Stimulated activated CD8-positive, alpha-beta memory T cell treated with anti-CD3 and anti-CD28 coated beads, Interleukin-4, amount 100 ng/mL, for 48 hours (primary cell): ENCODE data around the gene VSIR.

Experiments
- DNase-seq: peaks from one replicate; pipeline ENCODE4 v3.0.0-alpha.2; 2020

Gene VSIR

DNA sequence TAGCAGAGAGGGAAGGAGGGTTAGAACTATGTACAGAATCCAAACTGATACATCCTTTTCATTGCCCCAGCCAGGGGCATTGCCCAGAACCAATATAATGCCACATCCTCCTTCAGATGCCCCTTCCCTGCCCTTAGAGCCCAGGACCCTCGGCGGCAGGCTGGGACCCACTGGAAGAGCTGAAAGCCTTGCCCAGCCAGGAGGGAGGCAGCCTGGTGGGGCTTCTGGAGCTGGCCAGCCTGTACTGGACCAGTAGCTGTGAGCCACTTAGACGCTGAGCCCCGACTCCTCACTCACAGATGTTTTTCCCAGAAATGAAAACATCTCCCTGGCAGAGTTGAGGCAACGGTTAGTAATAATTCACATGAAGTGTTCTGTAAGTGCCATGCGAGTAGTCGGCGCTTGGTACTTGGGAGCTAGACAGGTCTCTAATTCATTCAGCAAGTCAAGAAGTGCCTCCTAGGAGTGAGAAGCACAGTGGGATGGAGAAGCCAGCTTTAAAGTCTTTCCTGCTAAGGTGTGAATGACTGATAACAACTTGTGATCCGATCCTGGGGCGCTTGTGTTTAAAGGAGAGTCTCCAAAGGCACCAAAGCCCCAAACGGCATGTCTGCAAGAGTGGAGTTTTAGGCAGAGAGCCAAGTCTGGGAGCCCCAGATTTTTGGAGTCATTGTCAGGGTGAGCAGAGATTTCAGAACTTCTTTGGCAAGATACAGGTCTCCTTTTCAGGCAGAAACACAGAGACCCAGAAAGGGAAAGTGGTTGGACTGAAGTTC is 9.8 kb downstream of the VSIR start:
- no peak for DNase-seq

DNA sequence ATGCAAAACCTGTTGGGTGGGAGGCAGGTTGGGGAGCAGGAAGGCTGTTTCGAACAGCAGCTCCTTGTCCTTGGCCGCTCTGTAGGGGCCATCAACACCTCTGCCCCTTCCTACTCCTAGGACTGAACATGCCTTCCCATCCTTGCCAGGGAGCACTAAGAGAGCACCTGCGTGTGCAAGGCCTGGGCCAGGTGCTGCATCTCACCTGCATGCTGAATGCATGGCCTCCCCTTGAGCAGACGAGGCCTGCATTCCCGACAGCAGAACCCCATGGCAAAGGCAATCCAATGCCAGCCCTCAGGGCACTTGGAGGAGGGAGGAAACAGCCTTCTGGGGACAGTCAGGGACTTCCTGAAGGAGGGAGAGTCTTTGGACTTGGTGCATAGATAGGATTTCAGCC is 11.0 kb downstream of the VSIR start:
- DNase-seq: no peak

DNA sequence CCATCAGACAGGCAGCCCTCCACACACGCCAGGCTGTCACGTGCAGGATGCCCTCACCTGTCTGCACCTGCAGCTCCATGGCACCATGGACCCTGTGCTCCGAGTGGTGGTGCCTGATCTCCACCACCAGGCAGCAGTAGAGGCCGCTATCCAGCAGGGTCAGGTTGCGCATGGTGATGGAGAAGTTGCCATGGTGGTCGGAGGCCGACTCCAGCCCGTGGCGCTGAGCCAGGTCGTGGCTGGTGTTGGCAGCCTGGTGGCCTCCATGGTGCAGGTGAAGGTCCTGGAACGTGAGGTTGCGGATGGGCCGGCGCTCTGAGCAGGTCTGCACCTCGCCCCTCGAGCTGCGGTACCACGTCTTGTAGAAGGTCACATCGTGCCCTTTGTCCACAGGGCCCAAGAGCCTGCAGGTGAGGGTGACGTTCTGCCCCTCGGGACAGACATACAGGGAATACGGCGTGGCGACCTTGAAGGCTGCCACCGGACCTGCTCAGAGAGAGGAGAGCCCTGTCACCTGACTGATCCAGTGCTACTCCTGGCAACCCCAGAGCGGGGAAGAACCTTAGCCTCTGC is 11.7 kb downstream of the VSIR start:
- DNase-seq: no peak

DNA sequence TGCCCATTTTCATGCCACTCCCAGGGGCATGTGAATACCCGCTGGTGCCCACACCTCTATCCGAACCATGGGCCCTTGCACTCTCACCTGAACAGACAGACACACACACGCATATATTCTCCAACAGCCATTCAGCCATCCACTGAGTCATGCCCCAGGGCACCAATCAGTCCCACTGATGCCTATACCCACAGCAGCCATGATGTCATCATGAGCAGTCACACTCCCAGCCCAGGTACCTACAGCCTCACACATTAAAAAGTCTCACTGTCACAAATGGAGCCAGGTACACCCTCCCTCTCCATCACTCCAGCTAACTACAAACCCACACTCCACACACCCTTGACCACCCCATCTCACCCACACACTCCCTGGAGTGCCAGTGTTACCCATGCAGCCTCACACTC is 12.2 kb downstream of the VSIR start:
- peak; percentile 65 for DNase-seq

DNA sequence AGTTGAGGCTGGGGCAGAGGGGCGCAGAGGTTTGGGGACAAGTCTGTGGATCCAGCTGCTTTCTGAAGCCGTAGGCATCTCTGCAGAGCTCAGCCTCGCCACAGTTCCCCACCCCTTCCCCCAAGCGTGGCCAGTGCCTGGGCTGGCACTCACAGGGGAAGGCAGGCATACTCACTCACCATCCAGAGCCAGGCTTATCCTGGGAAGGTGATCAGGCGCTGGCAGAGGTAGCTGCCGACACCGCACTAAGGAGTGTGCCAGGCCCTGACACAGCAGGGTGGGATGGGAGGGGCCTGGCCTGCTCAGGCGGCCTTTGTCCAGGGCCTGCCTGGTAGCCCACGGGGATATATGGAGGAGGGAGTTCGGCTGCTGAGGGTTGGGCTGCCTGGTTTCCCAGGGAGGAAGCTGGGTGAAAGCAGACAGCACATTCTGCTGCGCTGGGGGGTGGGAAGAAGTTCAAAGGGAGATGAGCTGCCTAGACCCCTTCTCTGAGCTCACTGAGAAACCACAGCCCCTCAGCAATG is 15.9 kb downstream of the VSIR start:
- DNase-seq: no peak

DNA sequence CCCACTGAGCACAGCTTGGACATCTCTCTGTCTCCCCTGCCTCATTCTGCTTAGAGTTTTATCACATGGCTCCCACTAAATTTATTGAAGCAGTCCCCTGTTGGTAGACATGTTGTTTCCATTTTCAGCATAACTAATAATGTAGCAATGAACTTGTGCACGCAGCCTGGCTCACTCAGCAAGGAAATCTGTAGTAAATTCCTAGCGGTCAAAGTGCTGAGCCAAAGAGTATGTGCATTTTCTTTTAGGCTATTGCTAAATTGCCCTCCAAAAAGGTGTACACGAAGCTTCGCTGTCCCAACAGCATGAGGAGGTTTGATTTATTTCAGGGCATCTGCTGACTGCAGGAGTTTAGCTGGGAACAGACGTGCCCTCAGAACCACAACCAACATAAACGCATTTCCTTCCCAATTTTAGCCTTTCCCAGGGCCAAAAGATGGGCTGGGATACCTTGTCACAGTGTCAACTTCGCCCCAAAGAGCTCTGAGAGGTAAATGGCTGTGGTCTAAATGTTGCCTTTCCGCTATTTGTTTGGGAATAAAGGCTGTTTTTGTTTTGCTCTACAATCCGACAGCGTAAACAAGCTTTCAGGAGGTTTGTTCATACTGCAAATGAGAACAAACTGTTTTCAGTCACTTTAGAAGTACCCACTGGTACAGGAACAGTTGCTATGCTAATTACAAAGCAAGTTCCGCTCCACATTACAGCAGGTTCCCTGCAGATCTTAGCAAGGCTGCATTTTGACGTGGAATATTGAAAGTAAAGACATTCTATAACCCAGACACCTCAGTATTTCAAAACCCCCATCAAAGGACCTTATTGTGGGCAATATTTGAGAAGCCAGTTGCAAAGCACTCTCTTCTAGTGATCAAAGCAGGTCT is 16.8 kb downstream of the VSIR start:
- no peak for DNase-seq

DNA sequence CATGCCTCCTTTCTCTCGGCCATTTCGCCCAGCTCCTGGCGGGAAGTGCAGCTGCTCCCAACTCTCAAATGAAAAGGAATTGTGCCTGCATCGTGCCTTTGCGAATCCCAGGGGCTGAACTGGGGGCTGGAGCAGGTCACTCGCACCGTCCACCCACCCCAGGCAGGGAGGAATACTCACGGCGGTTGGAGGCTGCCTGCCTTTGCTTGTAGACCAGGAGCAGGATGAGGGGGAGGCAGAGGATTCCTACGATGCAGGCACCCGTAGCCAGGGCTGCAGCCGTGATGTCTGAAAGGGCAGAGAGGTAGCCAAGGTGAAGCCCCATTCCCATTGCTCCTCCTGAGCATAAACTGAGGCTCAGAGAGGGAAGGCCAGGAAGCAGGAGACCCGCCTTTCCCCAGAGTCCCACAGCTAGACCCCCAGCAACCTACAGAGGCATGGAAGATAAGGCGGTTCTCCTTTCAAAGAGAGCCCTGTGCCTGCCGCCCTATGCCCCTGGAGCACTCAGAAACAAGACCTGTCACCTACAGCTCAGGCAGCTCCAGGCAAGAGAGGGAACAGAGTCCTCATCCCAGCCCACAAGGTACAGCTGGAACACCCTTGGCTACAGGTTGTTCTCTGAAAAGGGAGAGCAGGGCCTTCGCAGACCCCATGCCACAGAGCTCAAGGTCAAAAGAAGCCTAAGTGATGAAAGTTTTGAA is 18.0 kb downstream of the VSIR start:
- DNase-seq: no peak

DNA sequence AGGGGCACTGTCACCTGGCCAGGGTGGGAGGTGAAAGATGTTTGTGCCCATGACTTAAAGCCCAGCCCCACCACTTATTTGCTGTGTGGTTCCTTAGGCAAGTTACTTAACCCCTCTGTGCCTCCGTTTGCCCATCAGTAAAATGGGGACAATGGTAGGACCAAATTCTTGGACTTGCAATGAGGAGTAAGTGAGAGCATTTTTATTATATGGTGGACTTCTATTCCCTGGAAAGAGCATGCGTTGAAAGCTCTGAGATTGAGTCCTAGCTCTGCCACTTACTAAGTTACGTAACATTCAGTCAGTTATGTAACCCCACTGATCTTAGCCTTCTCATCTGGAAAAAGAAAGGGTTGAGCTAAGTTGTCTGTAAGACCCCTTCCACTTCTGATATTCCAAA is 18.8 kb downstream of the VSIR start:
- DNase-seq: no peak

DNA sequence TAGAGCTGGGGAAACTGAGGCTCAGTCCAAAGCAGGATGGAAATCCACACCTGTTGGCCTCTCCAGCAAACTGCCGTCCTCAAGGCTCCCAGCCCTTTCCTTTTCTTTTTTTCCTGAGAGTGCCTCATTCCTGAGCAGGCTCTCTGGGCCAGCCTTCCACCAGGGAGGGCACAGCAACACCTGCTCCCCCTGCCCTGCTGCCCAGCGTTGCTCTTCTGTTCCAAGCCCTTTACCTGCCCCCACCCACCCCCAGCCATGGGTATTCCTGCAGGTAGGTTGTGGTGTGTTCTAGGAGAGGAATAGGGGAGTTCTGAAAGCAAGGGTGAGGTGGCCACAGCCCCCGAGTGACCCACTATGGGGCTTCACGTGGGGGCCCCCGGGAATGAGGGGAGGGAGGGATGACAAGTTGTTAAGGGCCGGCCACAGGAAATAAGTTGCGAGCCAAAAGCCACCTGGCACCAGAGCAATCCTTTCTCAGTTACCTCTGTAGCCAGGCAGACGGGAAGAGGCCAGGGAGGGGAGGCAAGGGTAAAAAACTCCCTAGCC is 19.3 kb downstream of the VSIR start:
- no peak for DNase-seq

DNA sequence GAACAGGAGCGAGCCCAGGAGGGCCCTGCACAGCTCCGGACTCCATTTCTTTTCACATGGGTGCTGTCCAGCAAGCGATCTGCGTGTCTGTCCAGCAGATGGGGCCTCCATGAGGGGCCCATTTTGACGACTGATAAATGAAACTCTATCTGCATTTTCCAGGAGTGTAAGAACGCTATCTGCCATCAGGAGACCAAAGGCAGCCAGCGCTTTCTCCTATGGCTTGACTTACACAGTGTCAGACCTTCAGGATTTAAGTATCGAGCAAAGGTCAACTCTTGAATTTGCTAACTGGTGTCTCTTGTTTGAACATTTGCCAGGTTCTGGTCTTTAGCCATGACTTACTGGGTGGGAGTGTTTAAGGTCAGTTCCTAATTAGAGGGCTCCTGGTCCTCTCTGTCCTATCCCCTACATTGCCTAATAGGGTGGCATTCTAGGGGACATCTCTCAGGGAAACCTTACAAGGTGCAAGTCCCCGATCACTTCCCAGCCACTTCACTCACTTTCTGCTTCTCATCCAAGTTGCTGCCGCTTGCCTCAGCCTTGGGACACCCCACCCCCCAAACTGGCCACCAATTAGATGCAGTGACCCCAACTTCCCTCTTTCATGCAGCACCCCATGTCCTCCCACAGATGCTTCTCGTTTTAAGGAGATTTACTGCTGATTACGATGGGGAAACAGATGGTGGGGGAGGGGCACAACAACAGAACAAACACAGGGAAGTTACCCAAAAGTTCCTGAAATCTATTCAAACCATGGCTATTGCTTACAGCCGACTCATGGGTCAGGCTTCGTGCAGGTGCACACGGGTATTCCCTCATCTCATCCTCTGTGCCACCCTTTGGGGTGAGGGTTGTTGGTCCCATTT is 20.0 kb downstream of the VSIR start:
- no peak for DNase-seq

DNA sequence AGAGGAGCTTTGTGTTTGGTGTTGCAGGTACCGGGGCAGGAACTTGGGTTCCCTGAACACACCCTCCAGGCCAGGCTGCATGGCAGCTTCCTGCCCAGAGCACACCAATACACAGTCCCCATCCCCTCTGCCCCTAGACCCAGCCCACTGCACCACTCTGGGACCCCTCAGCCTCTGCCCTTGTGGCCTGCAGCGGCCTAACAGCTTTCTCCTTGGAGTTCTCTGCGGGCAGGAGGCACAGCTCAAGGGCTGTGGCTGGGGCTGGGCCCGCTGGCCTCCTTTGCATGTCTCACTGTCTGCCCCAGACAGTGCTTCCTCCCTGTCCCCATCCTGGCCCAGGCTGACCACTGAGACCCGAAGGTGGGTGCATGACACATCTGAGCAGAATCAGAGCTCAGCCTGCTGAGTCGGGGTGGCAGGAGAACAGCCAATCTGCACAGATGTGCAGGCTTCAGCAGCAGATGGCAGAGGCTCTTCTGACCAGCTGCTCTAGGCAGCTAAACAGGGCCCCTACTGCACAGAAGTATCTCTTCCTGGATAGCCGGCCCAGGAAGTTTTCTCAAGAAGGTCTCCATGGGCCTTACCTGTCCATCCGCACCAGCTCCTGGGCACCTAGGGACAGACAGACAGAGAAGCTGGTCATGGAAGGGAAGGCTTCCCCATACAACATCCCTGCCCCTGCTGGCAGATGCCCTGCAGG is 20.8 kb downstream of the VSIR start:
- DNase-seq: no peak

DNA sequence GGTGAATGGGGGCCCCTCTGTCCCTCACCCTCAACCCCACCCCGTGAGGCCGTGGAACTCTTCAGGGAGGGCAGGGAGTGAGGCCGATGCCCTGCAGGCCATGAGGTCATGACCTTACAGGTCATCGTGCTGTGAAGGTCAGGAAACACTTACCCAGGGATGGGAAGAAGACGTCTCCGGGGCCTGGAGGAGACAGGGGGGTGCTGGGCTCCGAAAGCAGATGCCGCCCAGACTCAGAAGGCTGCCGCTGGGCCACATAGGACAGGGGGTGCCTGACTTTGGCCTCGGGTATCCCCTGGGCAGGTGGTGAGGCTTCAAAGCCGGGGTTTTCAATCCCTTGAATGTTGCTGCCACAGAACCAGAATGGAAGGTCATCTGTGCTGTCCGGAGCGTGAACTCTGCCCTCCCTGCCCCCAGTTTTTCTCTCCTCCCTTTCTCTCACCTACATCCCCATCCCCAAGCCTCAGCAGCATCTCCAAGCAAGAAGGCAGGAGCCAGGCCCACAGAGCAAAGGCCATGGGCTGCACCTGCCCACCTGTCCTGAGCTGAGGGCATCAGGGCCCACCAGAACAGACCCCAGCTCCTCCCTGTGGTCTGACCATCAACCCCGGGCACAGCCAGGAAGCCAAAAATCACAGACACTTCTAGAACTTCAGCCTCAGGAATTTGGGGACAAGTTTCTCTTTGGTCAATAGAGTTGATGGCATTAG is 21.6 kb downstream of the VSIR start:
- no peak for DNase-seq

DNA sequence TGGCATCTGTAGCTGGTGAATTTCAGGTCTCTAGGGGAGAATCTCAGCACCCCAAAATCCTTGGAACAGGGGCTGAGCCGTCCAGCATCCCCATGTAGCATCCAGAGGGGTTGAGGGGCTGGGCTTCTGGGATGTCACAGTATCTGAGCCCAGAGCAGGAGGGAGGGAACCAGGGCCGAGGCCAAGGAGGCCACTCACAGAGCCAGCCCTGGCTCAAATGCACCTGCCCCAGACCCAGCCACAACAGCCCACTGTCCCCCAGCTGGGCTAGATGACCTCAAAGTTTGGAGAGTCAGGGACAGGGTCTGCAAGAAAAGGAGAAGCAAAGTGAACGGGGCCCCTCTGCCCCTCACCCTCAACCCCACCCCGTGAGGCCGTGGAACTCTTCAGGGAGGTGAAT is 22.3 kb downstream of the VSIR start:
- DNase-seq: no peak

DNA sequence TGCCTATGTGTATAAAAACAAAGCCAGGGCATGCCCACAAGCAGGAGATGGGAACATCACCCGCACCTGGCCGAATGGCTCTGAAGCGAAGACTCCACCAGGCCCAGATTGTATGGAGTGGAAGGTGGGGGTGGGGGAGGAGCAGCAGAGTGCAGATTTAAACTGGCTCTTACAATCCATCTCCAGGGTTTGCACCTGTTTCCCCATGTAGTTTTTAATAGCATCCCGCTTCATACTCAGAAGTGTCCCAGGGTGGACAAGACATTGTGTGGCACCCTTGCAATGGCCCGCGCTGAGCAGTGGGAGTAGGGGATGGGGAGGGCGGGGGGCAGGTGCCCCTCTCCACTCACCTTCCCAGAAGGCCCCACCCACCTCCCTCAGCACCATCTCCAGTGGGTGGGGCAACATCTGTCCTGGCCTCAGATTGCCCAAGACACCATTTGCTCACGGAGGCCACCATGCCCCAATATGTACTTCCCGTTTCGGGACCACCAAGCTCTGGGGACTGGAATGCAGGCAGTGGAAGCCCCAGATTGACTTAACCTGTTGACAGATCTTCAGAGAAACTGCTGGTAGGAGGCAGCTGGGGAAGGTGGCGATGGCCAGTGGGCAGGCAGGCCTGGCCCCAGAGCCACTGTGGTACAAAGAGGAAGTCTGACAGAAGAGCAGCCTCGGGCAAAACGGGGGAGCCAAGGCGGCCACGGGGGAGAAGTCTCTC is 23.0 kb downstream of the VSIR start:
- DNase-seq: no peak

DNA sequence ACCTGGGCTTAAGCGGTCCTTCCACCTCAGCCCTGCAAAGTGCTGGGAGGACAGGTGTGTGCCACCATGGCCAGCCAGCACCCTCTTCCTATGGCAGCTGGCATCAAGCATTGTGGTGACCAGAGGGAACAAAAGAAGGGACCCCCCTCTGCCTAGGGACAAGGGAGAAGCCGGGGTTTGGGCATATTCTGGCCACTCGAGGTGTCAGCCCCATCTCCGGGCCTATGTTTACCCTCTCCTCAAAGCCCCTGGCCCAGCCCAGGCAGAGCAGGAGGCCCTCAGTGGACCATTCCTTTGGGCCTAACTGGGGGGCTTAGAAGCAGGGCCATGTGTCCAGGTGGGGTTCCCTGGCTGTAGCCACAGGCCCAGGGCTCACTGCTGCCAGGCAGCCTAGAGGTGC is 23.9 kb downstream of the VSIR start:
- DNase-seq: no peak

DNA sequence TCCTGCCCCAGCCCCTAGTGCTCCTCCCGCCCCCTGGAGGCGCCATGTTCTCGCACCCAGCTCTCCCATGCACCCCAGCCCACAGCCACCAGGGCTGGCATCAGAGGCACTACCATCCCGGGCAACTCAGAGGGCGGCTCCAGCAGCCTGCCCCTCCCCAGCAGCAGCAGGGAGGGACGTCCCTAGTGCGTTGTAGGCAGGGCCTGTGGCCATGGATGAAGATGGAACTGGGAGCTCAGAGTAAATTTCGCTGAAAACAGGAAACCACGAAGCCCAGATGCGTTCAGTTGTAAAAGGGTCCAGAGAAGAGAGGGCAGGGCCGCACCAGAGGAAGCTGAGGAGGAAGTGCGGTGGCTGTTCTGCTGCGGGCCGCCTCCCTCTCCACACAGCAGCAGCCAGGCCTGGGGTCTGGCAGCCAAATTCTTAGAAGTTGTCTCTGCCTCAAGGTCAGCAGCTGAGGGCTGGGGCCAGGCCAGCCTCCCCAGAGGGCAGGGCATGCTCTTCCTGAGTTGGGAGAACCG is 24.6 kb downstream of the VSIR start:
- peak; percentile 80 for DNase-seq

DNA sequence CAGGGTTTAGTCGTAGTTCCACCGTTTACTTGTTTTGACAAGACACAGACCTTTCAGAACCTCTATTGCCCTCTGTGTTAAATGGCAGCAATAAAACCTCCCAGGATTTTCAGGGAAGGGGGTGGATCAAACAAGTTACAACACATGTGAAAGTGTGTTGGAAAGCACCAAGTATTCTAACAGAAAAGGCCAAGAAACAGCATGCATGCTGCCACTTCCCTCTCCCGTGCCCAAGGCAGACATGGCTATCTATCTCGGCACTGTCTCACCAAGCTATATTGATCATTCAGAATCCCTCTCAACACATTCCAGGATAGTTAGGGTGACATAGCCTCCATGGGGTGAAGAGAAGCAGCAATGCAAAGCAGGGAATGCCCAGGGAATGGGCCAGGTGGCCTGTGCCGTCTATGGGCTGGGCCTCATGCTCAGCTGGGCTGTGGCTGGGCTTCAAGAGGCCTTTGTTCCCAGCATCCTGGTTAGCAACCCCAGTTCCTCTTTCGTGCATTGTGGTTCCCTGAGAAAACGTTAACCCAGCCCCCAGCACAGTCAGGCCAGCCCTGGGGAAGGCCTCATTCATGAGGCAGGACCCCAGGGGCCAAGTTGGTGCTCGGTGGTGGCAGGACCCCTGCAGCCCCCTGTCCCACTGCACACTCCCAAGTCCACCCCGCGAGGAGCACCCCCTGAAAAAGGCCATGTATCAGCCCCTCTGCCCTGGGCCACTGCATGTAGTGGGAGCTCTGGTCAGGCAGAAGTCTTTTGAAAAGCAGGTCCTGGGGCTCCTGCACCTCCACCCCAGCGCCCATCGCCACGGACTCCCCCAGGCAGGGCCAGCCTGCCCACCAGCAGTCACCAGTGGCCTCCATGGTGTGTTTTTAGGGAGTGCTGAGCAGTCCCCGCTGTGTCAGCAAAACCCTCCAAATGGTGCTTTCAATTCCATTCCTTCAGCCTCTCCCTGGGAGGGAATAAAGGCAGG is 25.5 kb downstream of the VSIR start:
- no peak for DNase-seq

DNA sequence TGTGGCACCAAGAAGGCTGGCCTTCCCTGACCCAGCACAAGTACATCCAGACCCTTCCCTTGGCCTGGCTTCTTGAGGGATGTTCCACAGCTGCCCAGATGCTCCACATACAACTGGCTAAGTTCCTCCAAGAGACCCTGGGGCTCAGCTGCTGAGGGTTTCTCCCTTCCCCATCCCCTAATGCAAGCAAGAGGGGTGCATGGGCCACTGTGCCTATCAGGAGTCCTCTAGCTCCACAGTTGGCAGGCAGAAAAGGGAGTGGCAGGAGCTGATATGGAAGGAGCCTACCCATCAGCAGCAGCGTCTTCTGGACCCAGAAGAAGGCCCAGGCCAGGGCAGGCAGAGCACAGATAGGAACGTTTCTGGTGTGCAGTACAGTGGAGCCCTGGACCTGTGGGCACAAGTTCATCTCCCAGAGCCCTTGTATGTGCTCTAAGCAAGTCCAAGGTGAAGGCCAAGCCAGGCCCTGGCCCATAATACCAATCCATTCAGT is 26.2 kb downstream of the VSIR start:
- no peak for DNase-seq
